ENCODE results near the gene TGFBR3.

TGFBR3 gene

DNA sequence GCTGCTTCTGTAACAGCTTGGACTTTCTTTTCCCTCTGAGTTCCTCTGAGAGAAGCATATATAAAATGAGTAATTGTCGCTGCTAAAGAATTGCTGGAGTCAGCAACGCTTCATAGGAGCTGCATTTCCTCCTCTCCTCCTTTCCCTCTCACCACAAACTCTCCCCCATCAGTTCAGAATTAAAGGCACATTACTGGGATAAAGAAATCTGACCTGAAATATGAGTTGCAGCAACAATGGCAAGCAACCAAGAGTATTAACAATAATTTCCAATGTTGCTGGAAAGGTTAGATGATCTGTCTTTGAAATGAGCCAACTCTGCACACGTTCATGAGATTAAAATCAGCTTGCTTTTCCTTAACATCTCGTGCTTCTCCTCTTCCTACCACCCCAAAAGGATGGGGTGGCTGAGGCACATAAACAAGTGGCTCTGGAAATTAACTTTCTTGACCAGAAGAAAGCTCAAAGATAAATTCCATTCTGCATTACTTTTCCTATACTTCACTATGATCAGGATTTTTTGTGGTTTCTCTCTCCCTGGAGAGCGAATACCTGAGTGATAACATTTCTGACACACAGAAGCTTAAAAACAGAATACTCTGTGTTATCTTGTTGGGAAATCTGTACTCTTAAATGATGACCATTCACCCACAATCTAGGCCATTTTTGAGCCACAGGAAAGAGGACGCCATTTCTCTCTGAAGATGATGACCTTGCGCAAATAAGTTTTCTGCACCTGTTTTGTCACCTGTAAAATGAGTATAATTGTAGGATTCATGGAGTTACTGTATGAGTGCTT is 90.2 kb downstream of the TGFBR3 start:
- peaks cover 37% of the 10 kb centered on the region for H3K36me3 Mint-ChIP-seq
- H3K4me1 Mint-ChIP-seq = peaks cover 40% of the 10 kb centered on the region
- DNase-seq (ENCODE audit: low spot score in 2 of 2) (no peak), ATAC-seq (no peak)
- H3K27ac Mint-ChIP-seq = peak overlapping the region; percentile 54
- no peak overlapping the region for H3K4me3 Mint-ChIP-seq
- H3K9me3 Mint-ChIP-seq = no peaks in the 10 kb centered on the region

DNA sequence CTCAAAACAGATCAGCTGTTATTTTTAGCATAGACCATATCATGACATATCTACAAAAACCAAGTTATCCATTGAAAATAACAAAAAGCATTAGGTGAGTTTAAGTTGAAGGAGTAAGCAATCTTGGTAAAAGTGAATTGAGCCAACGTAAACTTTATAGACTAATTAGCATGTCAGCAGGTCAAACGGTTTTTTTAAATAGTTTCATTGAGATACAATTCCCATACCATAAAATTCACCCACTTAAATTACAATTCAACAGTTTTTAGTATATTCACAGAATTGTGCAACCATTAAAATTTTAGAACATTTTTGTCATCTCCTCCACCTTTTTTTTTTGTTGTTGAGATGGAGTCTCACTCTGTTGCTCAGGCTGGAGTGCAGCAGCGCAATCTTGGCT is 92.1 kb downstream of the TGFBR3 start:
- ATAC-seq = no peak
- Mint-ChIP-seq H3K9me3 (no peaks in the 10 kb centered on the region), H3K36me3 (peaks cover 44% of the 10 kb centered on the region), H3K4me1 (peaks cover 40% of the 10 kb centered on the region), H3K27ac (no peak overlapping the region), H3K4me3 (no peak overlapping the region)
- no peak for DNase-seq (ENCODE audit: low spot score in 2 of 2)

DNA sequence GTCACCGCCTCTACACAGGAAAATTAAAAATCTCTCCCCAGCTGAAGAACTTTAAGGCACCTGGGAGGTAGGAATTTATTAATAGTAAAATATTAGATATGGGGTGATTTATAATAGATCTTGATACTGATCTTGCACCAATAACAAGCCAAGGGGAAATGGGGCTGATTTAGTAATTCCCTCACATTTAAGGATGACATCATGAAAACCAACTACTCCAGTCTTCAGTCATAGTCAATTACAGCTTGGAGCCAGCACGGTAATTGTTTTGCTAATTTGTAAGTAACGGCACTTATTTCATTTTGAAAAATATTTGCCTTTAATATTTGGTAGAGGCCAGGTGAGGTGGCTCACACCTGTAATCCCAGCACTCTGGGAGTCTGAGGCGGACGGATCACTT is 92.8 kb downstream of the TGFBR3 start:
- no peak for ATAC-seq
- Mint-ChIP-seq H3K36me3 (peaks cover 48% of the 10 kb centered on the region), H3K4me1 (peaks cover 37% of the 10 kb centered on the region), H3K4me3 (no peak overlapping the region), H3K9me3 (no peaks in the 10 kb centered on the region), H3K27ac (no peak overlapping the region)
- DNase-seq (ENCODE audit: low spot score in 2 of 2) = no peak

DNA sequence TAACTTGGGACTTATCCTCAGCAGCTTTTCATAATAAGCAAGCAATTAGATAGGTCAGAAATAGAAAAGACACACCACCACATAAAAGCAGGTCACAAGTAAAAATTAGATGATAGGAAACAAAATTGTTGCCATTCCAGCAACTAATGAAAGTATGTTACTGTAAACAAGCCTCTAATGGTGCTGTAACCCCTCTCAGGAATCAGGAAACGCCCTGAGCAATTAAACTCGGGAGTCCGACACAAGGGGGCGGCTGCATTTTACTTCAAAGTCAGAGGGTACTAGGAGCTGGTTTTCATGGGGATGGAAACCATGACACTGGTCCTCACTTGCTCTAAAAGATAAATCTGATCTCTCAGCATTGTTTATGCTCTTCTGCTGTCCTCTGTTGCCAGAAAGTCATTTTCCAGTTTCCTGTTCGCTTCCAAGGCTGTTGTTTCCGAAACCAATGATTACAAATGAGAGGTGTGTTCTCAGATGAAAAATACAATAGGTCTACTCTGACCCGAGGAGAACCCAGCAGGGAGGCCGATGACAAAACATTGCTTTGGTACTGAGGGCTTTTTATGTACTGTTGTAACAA is 93.4 kb downstream of the TGFBR3 start:
- peaks cover 46% of the 10 kb centered on the region for H3K36me3 Mint-ChIP-seq
- ATAC-seq = no peak

DNA sequence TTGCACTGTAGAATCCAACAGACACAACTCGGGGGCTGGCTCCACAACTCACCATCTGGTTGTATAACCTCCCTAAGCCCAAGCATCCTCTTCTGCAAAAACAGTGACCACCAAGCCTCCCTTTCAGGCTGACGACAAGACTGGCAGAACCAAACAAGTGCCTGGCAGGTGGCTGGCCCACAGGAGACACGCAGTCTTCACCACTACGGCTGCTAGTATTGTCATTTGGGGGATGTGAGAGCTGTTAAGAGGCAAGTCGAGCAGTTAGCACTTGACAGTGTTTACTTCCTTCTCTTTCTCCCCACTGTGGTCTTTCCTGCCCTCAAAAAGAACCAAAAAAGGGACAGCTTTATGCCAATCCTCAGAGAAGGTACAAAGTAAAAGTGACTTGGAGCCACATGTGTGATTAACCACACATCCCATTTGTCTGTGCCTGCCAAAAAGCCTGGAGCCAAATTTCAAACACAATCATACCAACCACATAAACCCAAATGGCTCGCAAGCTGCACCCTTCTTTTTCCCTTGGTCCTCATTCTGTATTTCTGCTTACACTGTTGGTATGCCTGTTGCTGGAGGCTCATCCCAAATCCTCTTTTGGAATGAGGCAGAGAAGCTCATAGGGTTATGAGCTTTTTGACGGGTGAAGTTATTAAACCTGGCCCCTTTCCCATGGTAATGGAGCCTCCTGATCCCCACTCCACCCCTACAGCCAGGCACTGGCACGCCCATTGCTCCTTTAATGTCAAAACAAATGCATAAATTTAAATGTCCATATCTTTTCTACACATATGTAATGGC is 94.1 kb downstream of the TGFBR3 start:
- Mint-ChIP-seq H3K27ac (peak overlapping the region; percentile 56), H3K9me3 (no peaks in the 10 kb centered on the region), H3K4me3 (peak overlapping the region; percentile 15), H3K4me1 (peaks cover 42% of the 10 kb centered on the region), H3K36me3 (peaks cover 48% of the 10 kb centered on the region)
- ATAC-seq (peak; percentile 52), DNase-seq (ENCODE audit: low spot score in 2 of 2) (no peak)

More for the DNA sequence above, 93.4 kb downstream of the TGFBR3 start:
- H3K4me3 Mint-ChIP-seq = no peak overlapping the region
- no peaks in the 10 kb centered on the region for H3K9me3 Mint-ChIP-seq
- H3K27ac Mint-ChIP-seq = peak overlapping the region; percentile 56
- peaks cover 38% of the 10 kb centered on the region for H3K4me1 Mint-ChIP-seq
- no peak for DNase-seq (ENCODE audit: low spot score in 2 of 2)

DNA sequence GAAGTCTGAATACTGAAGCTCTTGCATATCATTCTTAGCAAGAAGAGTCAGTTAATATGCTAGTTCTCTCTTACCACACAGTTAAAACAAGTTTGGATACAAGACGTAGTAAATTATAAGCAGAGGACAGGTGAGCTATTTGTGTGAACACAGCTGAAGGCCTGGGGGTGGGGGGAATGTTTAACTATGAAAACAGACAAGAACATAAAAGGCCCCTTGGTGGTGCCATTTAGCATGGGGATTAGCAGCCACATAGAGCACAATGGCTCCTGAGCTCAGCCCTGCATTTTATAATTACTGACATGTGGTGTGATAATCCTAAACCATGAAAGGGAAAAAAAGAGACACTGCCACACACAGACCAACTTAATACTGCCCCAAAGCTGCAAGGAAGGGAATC is 94.8 kb downstream of the TGFBR3 start:
- H3K4me3 Mint-ChIP-seq = no peak overlapping the region
- peaks cover 47% of the 10 kb centered on the region for H3K4me1 Mint-ChIP-seq
- H3K9me3 Mint-ChIP-seq = no peaks in the 10 kb centered on the region
- DNase-seq (ENCODE audit: low spot score in 2 of 2) (no peak), ATAC-seq (no peak)
- peak overlapping the region; percentile 20 for H3K27ac Mint-ChIP-seq
- H3K36me3 Mint-ChIP-seq = peaks cover 47% of the 10 kb centered on the region

DNA sequence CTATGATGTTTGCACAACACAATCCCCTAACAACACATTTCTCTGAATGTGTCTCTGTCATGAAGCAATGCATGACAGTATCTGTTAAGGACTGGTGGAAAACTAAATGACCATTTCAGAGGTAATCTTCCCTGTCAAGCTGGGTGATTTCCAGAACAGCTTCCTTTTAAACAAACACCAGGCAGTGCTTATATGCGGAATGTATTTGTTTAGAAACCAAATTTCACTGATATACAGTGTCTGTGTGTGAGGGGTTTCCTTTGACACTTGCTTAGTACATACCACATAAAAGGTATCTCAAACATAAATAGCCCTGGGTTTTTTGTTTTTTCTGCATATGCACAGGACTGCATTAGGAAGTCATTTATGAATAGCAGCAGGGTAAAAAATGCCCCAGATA is 95.6 kb downstream of the TGFBR3 start:
- peak overlapping the region; percentile 20 for H3K27ac Mint-ChIP-seq
- H3K9me3 Mint-ChIP-seq = no peaks in the 10 kb centered on the region
- no peak overlapping the region for H3K4me3 Mint-ChIP-seq
- DNase-seq (ENCODE audit: low spot score in 2 of 2) (no peak), ATAC-seq (no peak)
- H3K36me3 Mint-ChIP-seq = peaks cover 40% of the 10 kb centered on the region
- peaks cover 50% of the 10 kb centered on the region for H3K4me1 Mint-ChIP-seq

DNA sequence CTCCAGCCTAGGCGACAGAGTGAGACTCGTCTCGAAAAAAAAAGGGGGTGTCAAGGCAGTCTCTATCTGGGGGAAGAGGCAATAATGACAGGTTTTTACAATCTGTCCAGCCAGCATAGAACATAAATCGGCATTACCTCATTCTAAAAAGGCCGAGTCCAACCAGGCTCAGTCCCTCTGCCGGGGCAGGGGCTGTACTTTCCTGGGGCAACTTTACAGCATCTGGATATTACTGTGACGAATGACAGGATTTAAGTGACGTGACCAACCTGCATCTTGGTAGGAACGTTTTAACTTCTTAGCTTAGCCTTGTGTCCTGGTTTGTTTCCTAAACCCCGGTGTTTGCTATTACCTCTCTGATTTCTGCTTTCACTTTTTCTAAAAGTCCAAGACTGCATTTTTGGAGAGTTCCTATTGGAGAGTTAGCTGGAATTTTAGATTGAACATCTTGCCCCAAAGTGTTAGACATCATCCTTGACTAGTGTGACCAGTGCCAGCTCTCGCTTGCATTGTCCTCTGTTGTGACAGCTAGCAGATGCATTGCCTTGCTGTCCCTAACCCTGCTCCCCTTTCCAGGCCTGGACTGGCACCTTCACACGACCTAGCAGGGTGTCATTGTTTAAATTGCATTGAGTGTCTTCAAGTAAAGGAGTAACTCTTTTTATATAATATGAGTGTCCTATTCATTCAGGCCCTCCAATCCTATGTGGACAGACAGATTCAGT is 96.5 kb downstream of the TGFBR3 start:
- Mint-ChIP-seq H3K36me3 (peaks cover 36% of the 10 kb centered on the region), H3K4me3 (no peak overlapping the region), H3K4me1 (peaks cover 56% of the 10 kb centered on the region), H3K27ac (peak overlapping the region; percentile 32), H3K9me3 (no peaks in the 10 kb centered on the region)
- no peak for DNase-seq (ENCODE audit: low spot score in 2 of 2)
- ATAC-seq = no peak

DNA sequence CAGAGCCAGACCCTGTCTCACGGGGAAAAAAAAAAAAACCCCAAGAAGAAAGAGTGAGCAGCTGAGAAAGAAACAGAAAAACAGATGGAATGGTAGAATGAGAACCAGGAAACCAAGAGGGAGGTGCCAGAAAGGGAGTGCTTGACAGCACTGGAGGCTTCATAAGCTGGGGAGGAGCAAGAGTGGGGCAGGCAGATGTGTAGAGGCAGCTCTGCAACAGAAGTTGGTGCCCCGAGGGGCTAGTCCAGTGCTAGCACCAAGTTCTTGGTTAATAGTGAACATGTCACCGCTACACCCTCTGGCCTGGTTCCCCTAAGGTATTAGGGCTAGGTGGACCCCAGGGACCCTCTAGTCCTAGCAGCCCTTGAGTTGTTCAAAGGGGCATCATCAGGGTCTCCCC is 98.0 kb downstream of the TGFBR3 start:
- DNase-seq (ENCODE audit: low spot score in 2 of 2) (no peak), ATAC-seq (no peak)
- Mint-ChIP-seq H3K4me3 (no peak overlapping the region), H3K9me3 (no peaks in the 10 kb centered on the region), H3K36me3 (peaks cover 47% of the 10 kb centered on the region), H3K27ac (peak overlapping the region; percentile 24), H3K4me1 (peaks cover 69% of the 10 kb centered on the region)

DNA sequence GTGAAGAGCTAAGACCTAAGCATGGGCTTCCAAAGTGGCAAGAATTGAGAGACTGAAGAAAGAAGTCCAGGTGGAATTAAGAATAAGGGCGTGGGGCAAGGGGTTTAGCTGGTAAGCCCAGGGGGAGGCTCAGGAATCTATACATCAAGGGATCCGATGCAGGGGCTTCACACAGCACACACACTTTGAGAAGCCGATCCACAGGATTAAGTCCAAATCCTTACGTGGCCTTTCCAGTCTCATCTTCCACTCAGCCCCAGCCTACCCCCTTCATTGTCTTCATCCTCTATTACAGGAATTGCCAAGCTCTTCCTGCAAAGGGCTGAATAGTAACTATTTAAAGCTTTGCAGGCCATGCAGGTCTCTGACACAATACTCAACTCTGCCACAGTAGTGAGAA is 101.3 kb downstream of the TGFBR3 start:
- DNase-seq (ENCODE audit: low spot score in 2 of 2) = no peak
- Mint-ChIP-seq H3K36me3 (peaks cover 58% of the 10 kb centered on the region), H3K9me3 (no peaks in the 10 kb centered on the region), H3K4me1 (peaks cover 60% of the 10 kb centered on the region), H3K4me3 (no peak overlapping the region), H3K27ac (no peak overlapping the region)
- ATAC-seq = no peak

DNA sequence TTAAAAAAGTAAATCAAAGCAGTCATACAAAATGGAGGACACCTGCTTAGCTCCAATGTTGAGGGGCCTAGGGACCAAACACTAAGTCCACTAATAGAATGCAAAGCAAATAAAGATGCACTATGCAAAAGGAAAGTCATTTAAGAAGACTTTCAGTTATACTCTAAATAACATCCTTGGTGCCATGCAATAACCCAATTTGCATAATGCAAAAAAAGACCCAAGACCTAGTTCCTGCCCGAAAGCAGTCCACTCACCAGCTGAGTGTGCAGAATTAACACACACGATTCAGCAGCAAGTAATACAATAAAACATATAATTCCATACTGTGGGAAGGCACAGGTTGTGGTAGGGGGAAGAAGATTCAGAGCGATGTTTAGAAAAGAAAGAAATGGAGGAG is 101.8 kb downstream of the TGFBR3 start:
- ATAC-seq = no peak
- no peak for DNase-seq (ENCODE audit: low spot score in 2 of 2)
- no peak overlapping the region for H3K4me3 Mint-ChIP-seq
- peaks cover 57% of the 10 kb centered on the region for H3K36me3 Mint-ChIP-seq
- H3K27ac Mint-ChIP-seq = no peak overlapping the region
- H3K9me3 Mint-ChIP-seq = no peaks in the 10 kb centered on the region
- H3K4me1 Mint-ChIP-seq = peaks cover 62% of the 10 kb centered on the region

DNA sequence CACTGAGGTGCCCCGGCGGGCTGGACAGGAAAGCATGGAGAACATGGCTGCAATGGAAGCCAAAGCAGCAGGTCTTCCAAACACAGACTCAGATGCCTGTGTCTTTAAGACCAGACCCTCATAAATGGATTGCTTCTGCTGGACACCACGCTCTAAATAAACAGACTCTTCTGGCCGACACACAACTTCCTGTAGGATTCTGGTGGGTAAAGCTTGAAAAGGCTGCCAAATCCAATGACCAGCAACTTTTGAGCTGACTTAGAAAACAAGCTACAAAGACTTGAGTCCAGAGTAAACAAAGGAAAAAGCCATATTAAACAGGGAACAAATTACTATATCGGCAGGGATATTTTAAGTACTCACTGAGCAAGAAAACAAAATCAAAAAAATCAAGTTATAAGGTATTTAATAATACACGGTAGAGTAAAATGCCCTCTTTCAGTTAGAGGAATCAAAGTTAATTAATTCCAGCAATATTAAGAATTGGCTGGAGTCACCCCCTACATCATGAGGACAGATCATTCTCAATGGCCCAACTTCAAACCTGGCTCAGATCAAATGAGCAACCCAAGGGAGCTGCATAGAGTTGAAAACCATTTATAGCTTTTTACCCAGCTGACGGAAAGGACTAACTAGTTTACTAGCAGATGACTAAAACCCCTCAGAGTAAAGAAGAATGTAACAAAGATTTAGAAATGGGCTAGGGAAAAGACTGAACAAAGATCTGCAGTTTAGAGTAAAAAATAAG is 102.4 kb downstream of the TGFBR3 start:
- Mint-ChIP-seq H3K27ac (no peak overlapping the region), H3K4me3 (no peak overlapping the region), H3K9me3 (no peaks in the 10 kb centered on the region), H3K36me3 (peaks cover 53% of the 10 kb centered on the region), H3K4me1 (peaks cover 68% of the 10 kb centered on the region)
- DNase-seq (ENCODE audit: low spot score in 2 of 2) (no peak), ATAC-seq (no peak)

DNA sequence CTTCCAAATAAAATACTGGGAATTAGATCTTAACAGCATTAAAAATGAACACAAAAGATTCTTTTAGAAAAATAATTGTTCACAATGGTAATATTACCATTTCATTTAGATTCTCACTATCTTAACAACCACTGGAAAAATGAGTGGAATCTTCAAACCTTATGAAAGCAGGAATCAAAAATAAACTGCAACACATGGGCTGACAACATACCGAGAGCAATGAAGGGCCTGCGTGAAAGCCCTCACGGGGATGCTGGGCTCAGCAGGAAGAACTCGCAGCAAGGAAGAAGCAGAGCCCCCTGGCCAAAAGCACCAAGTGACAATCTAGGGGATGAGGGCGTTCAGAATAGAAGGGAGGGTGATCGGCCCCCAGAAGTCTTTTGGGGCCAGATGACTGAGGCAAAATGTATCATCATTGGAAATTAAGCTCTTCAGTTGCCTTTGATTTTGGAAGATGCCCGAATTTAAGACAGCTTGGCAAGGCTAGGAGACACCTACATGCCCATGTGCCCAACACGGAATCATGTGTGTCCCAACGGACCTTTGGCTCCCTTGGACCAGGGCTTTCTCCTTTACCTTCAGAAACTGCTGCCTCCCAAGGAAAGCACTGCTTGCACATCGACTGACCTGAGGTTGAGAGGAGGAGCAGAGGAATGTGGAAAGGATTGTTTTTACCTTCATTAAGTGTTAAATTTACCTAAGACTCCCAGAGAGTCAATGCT is 103.9 kb downstream of the TGFBR3 start:
- Mint-ChIP-seq H3K9me3 (no peaks in the 10 kb centered on the region), H3K27ac (peak overlapping the region; percentile 53), H3K4me1 (peaks cover 63% of the 10 kb centered on the region)

DNA sequence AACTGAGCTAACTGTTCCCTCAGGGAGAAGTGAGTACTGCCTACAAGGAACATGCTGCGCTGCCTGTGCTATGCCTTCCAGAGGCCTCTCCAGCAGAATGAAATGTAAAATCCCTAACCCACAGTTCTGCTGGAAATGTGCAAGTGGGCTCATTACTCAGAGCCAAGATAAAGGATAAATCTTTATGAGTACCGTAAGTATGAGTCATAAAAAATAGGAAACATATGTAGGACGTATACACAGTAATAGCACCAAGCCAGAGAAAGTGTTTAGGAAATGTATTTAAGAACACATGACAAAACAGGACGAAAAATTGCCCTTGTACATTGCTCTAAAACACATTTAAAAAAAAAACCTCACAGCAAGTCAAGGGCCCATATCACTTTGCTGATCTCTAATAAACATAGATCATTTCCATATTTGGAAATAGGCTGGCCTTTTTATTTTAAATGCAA is 104.6 kb downstream of the TGFBR3 start:
- Mint-ChIP-seq H3K4me1 (peaks cover 66% of the 10 kb centered on the region), H3K27ac (peak overlapping the region; percentile 53)
- ATAC-seq = peak; percentile 57

More for the DNA sequence above, 103.9 kb downstream of the TGFBR3 start:
- H3K36me3 Mint-ChIP-seq = peaks cover 46% of the 10 kb centered on the region
- ATAC-seq (no peak), DNase-seq (ENCODE audit: low spot score in 2 of 2) (no peak)
- no peak overlapping the region for H3K4me3 Mint-ChIP-seq

More for the DNA sequence above, 104.6 kb downstream of the TGFBR3 start:
- Mint-ChIP-seq H3K4me3 (no peak overlapping the region), H3K36me3 (peaks cover 44% of the 10 kb centered on the region), H3K9me3 (no peaks in the 10 kb centered on the region)
- DNase-seq (ENCODE audit: low spot score in 2 of 2) = no peak
